Measurements from ENCODE around the gene RAB11FIP5. TPM values are rescaled to one million over a fixed set of nuclear protein-coding genes. Genes with fewer than 3 reads are reported as not detected.

Gene RAB11FIP5
- total and polyA plus RNA-seq, 9 donors = 16.1 to 57.3 (median 25.0) TPM

DNA sequence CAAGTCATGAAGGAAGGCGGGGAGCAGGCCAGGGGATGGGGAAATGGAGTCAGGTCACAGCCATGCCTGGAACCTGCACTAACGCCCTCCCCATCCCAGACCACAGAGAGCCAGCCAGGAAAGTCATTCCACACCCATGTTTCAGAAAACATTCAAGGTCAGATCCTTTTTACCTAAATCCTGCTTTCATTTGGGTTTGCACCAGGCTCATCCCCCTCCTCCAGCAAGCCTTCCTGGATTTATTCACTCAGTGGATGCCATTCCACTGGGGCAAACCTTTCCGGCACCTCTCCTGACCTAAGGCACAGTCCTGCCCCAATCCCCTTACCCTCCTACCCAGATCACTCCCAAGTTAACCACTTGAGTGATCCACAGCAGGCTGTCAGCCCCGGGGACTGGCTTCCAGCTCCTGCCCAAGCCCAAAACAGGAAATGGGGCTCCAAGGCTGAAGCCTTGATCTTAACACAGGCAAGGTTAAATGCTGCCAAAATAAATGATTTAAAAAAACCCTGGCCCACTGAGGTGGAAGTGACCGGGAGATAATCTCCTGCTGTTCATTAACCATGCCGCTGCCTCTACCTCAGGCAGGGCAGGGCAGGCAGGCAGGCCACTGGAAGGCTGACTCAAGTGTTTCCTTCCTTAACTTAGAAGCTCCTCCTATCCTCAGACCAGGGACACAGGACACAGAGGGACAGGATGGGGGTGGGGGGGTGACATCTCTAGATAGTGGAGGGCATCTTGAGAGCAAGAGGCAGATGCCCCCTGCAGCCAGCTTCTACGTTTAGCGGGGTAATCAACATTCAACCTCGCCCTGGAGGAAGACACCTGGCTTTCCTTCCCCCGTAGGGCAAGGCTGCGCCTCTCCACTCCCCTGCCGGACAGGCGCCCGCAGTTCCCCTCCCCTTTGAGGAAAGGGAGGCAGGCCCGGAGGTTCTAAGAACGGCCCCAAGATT is 1.4 kb downstream of the RAB11FIP5 start:
- peak in 3 of 5 donors; percentile 39 to 51 (median 44) for DNase-seq
- no peaks in the 10 kb centered on the region for H3K36me3 ChIP-seq
- H3K4me1 ChIP-seq (ENCODE audit: insufficient read depth) = peaks cover 14% of the 10 kb centered on the region
- H3K27ac ChIP-seq = peak overlapping the region in 1 of 2 donors; percentile 69
- H3K27me3 ChIP-seq = no peaks in the 10 kb centered on the region
- WGBS, 3 donors = 13 to 15% (median 14%) methylated on average over 16 of the region's 16 CpGs
- no peaks in the 10 kb centered on the region for H3K9me3 ChIP-seq
- TF ChIP-seq POLR2A (IDR thresholded peaks at IDR 0.05) = no peak
- no peak for TF ChIP-seq EP300 (IDR thresholded peaks at IDR 0.05)
- TF ChIP-seq, protein P1, sequence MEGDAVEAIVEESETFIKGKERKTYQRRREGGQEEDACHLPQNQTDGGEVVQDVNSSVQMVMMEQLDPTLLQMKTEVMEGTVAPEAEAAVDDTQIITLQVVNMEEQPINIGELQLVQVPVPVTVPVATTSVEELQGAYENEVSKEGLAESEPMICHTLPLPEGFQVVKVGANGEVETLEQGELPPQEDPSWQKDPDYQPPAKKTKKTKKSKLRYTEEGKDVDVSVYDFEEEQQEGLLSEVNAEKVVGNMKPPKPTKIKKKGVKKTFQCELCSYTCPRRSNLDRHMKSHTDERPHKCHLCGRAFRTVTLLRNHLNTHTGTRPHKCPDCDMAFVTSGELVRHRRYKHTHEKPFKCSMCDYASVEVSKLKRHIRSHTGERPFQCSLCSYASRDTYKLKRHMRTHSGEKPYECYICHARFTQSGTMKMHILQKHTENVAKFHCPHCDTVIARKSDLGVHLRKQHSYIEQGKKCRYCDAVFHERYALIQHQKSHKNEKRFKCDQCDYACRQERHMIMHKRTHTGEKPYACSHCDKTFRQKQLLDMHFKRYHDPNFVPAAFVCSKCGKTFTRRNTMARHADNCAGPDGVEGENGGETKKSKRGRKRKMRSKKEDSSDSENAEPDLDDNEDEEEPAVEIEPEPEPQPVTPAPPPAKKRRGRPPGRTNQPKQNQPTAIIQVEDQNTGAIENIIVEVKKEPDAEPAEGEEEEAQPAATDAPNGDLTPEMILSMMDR (IDR thresholded peaks at IDR 0.05) = no peak
- intact Hi-C loops (cut with DNase I) = loop anchor here in 1 of 4 donors (5.0 kb wide), 1 partner anchor 39 kb away; the partner anchor contains the start of gene SFXN5
- H3K4me3 ChIP-seq = peak overlapping the region; percentile 71

DNA sequence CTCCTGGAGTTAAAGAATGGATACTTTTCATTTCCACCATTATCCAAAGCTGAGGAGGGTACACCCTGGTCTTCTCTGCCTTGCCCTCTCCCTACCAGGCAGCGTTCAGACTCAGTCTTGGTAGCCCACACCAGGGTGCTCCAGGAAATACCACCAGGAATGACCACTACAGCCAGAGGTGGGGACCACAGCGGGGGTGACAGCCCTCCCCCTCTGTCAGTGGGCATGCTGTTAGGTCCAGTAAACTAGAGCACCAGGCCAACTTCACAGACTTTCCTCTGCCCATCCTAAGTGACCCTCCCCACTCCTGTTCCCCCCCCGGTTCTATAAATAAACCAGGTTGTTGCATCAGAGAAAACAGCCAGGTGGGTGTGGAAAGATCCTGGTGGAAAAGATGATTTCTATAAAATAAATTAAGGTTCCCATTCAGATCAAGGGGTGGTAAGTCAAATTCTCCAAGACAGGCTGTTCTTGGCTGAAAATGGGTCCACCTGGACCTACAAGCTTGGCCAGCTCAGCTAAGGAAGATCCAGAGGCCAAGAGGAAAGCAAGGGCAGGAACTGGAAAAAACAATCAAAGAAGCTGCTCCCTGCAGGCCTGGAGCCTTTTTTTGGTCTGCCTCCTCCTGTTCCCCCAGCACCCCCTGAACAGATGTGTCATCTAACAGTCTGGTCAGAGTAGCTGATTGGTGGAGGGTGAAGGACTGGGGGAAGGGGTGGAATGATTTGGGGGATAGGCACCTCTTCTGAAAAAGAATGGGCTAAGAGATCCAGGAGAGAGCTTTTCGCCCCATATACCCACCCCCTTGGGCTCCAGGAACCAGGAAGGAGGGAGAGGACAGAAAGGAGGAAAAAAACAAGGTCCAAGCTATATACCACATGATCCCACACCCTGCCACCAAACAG is 2.3 kb downstream of the RAB11FIP5 start:
- no peak for DNase-seq
- H3K4me3 ChIP-seq = peak overlapping the region; percentile 71

DNA sequence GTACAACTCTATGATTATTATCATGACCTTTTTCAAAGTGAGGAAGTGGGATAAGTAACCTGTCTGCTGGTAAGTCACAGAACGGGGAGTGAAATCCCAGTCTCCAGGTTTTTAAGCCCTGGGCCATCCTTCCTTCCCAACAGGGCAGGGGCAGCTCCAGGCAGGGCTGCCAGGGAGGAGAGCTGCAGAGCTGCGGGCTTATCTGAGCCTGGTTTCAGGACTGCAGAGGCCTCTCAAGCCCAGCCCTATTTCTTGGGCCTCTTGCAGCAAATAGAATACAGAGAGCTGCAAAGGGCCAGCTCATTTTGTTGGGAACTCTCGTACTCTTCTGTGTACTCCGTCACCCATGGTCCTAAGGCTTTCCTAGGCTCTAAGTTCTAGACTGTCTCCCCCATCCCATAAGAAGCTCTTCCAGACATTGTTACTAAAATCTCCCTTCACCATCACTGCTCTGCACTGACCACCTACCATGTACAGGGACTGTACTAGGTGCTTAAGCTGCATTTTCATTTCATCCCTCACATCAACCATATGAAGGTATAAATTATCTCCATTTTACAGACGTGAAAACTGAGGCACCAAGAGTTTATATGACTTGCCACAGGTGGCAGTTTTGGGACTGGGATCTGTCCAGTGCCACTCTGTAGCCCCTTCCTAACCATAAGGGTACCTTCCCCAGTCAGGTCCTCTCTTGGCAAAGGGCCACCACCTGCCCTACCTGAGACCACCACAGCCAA is 3.1 kb downstream of the RAB11FIP5 start:
- Histone ChIP-seq H3K27me3 (no peaks in the 10 kb centered on the region), H3K9me3 (no peaks in the 10 kb centered on the region), H3K4me3 (no peak overlapping the region), H3K36me3 (no peaks in the 10 kb centered on the region), H3K27ac (no peak overlapping the region), H3K4me1 (ENCODE audit: insufficient read depth) (peaks cover 16% of the 10 kb centered on the region)
- 84 to 95% (median 90%) methylated on average over 5 of the region's 5 CpGs for WGBS, 3 donors
- intact Hi-C loops (cut with DNase I) = loop anchor here in 1 of 4 donors (5.0 kb wide), 1 partner anchor 37 kb away; the partner anchor contains the start of gene SFXN5
- DNase-seq = no peak
- TF ChIP-seq EP300 (IDR thresholded peaks at IDR 0.05) = no peak
- TF ChIP-seq, protein P1 (IDR thresholded peaks at IDR 0.05) = no peak
- TF ChIP-seq POLR2A (IDR thresholded peaks at IDR 0.05) = no peak

More for the DNA sequence above, 2.3 kb downstream of the RAB11FIP5 start:
- 71 to 77% (median 75%) methylated on average over 4 of the region's 4 CpGs for WGBS, 3 donors
- Histone ChIP-seq H3K27me3 (no peaks in the 10 kb centered on the region), H3K36me3 (no peaks in the 10 kb centered on the region), H3K9me3 (no peaks in the 10 kb centered on the region), H3K27ac (no peak overlapping the region), H3K4me1 (ENCODE audit: insufficient read depth) (peaks cover 16% of the 10 kb centered on the region)
- intact Hi-C loops (cut with DNase I) = loop anchor here in 1 of 4 donors (5.0 kb wide), 1 partner anchor 38 kb away; the partner anchor contains the start of gene SFXN5
- TF ChIP-seq POLR2A (IDR thresholded peaks at IDR 0.05) (no peak), EP300 (IDR thresholded peaks at IDR 0.05) (no peak)
- TF ChIP-seq, protein P1 (IDR thresholded peaks at IDR 0.05) = no peak
